Motor neuron (in vitro differentiated cells): ENCODE measurements around the gene RAP1A. TPM values are rescaled to one million over a fixed set of nuclear protein-coding genes. Genes with fewer than 3 reads are reported as not detected.

Experiments used
- ATAC-seq, 8 experiments: fragments of 200-7000 bp; cut with Tn5 transposase; replicated peaks in 6 of 8; 2 replicates each; pipeline ENCODE4 v1.8.0; 2021; ENCODE audit warnings: mild to moderate bottlenecking in 8 of 8, moderate library complexity in 8 of 8
- H3K27ac ChIP-seq, 2 donors: fragments of 250-450 bp; sonication (Bioruptor Pico); 2 replicates each; pipeline ENCODE4 v1.9.0; 2021; ENCODE audit warnings: antibody characterized with exemption in 2 of 2, mild to moderate bottlenecking in 2 of 2, moderate library complexity in 1 of 2
- H3K4me1 ChIP-seq, 2 donors: fragments of 250-450 bp; sonication (Bioruptor Pico); replicated peaks in 1 of 2; 2 replicates each; pipeline ENCODE4 v1.6.1; 2021; ENCODE audit warnings: antibody characterized with exemption in 2 of 2, mild to moderate bottlenecking in 2 of 2, moderate library complexity in 1 of 2
- H3K4me3 ChIP-seq, 5 donors: fragments of 250-450 bp; sonication (Bioruptor Pico); 2 replicates each; pipeline ENCODE4 v1.9.0; 2021; ENCODE audit warnings: antibody characterized with exemption in 5 of 5, mild to moderate bottlenecking in 5 of 5, moderate library complexity in 4 of 5
- whole genome bisulfite sequencing, 10 experiments: fragments of 450-650 bp; shearing (Covaris generic); methylation state at CpG; one replicate each; pipeline ENCODE4 v1.0.0; 2022; 5-methylcytosine and 5-hydroxymethylcytosine counted together
- in situ Hi-C, 9 experiments: fragments of 400-800 bp; cut with MboI; loops; one replicate each; pipeline ENCODE4 v1.15.0; 2021; ENCODE audit warnings: low sequenced_read_pairs in 9 of 9, low pct_unique_long_range_greater_than_20kb in 2 of 9; ENCODE audit not compliant: unreplicated experiment in 9 of 9
- total RNA-seq, 8 experiments: library from RNA; unstranded; fragments of 300-600 nt; gene quantifications; 2 replicates each; pipeline versions ENCODE4 v1.2.3 to v1.2.4, GENCODE V29; 2022

RAP1A gene
- total RNA-seq, 8 experiments from 2014 or later = 15.2 to 42.6 (median 26.3) TPM

DNA sequence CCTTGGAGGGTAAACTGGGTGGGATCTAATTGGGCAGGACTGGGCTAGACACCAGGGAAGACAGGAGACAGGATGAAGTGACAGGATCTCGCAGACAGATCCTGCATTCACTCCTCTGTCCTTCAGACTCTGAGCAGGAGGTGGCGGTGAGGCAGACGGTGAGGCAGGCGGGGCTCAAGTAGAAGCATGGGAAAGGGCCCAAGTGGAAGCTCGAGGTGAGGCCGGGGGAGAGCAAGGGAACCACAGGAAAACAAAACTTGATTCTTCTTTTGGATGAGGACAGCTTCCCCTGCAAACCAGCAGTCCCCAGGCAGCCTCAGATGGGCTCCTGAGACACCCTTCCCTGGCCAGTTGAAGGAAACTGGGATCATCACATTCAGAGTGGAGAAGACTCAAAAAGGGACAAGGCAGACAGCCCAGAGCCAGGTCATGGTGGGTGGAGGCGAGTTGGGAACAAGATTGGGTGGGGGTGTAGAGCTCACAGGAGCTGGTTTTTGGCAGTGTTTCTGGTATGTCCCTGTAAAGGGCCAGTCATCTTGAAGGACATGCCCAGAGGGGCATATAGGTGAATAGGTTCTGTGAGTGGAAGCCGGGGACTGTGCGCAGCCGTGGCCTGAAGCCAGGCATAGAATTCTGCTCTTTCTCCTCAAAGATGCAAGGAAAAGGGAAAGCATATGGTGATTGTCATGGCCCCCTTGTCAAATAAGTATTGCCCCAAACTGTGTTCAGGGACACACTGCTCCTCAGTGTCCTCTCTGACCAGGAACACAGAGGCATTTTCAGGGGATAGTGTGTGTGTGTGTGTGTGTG lies 101.6 kb downstream of the RAP1A start:
- H3K4me1 ChIP-seq = peaks cover 4 to 15% of the 10 kb centered on the region in 2 donors
- ATAC-seq = peak in 2 of 8 experiments; percentile 7 to 14
- H3K27ac ChIP-seq = no peak overlapping the region
- 66 to 100% (median 87%) methylated on average over 2 to 6 of the region's 10 CpGs; no CpG with 5 or more reads in 3 of the 10 experiments for WGBS, 10 experiments
- H3K4me3 ChIP-seq = no peak overlapping the region
- in situ Hi-C loops = no loop called here

DNA sequence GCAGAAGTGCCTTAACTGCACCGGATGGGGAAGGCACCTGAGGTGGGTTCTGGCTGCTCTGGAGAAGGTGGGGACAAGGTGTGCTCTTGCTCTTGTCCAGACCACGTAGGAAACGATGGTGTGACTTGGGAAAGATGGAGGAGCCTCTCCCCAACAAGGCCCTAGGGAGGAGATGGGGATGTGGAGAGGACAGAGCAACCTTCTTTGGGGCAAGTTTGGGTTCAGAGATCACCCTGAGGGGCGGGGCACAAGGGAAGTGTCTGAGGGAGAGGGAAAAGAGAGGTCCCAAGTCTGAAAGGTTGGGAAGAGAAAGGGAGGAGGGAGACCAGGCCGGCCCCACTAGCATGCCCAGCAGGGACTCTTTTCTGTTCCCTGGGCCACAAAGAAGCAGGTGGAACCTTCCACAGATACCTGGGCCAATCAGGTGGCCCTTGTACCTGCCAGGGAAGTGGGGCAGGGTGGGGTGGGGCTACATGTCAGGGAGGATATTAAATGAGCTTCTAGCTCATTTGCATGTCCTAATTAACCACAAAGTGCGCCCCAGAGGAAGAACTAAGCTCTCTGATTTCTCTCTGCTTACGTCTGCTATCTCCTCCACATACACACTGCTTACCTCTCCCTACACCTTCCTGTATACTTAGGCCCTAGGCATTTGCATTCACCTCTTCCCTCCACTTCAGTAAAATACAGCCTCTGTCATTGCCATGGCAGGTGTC lies 103.7 kb downstream of the RAP1A start:
- in situ Hi-C loops = no loop called here
- Histone ChIP-seq H3K4me1 (peaks cover 4 to 17% of the 10 kb centered on the region in 2 donors), H3K27ac (no peak overlapping the region), H3K4me3 (no peak overlapping the region)
- no peak for ATAC-seq
- WGBS, 10 experiments = 80 to 100% (median 88%) methylated on average over 1 to 7 of the region's 7 CpGs; no CpG with 5 or more reads in 3 of the 10 experiments

DNA sequence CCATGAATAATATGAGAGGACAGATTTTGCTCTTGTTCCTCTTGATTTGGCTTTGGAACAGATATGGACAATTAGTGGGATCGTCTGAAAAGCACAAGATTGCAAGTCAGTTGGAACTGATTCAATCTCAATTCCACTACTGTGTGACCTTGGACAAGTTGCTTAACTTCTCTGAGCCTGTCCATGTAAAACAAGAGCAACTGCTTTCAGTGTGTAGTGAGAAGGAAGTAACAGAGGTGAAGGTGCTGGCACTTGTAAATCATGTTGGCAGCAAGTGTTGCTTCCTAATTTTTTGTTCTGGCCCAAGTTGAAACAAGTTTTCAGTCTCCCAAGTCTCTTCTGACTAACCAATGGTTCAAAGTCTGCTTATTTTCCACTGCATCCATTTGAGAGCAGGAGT lies 104.3 kb downstream of the RAP1A start:
- 0 to 100% (median 69%) methylated on average over 1 of the region's 1 CpG; no CpG with 5 or more reads in 5 of the 10 experiments for WGBS, 10 experiments
- in situ Hi-C loops = no loop called here
- no peak for ATAC-seq
- H3K27ac ChIP-seq = no peak overlapping the region
- H3K4me1 ChIP-seq = peaks cover 4 to 17% of the 10 kb centered on the region in 2 donors
- no peak overlapping the region for H3K4me3 ChIP-seq

DNA sequence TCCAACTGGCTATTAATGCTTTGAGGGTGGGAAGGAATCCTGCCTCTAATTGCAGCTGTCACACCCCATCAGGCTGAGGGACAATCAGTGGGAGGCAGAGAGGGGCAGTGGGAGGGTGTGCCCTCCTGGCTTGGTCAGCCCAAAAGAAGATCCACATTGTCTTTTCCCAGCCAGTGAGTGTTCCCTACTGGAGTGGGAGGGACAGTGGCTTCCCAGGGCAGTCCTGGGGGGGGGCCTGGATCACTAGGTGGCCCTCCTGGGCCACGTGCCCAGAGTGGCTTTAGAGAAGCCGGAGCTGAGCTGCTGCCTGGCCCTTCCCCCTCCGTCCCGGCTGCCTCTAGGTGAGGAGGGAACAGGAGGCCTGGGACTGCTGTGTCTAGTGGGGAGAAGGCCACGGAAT lies 105.6 kb downstream of the RAP1A start:
- peaks cover 4 to 20% of the 10 kb centered on the region in 2 donors for H3K4me1 ChIP-seq
- 0 to 25% (median 20%) methylated on average over 1 to 5 of the region's 5 CpGs; no CpG with 5 or more reads in 4 of the 10 experiments for WGBS, 10 experiments

DNA sequence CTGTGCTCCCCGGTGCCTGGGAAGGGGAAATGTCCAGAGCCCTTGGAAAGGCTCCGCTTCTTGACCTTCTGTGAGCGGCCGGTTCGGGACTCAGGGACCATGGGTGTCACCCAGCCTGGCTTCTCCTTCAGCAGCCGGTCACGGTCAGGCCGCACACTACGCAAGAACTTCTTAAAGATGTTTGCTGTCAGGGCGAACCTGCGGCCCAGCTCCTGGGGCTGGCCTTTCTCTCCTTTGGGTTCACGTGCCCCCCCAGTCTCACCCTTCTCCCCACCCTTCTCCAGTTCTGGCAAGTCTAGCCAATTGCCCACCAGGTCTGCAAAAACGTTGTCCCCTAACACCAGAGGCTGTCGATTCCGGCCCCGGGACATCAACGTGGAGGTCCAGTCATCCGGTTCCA lies 107.5 kb downstream of the RAP1A start:
- H3K4me1 ChIP-seq = peaks cover 4 to 22% of the 10 kb centered on the region in 2 donors

More for the DNA sequence above, 105.6 kb downstream of the RAP1A start:
- ATAC-seq = peak; percentile 12 to 96 (median 88)
- Histone ChIP-seq H3K4me3 (no peak overlapping the region), H3K27ac (no peak overlapping the region)
- in situ Hi-C loops = loop anchor here in 2 of 9 experiments (25.0 kb wide), 2 partner anchors 213 to 238 kb away; partner anchors contain the start of genes ADORA3 (in 1 of the 2) and TMIGD3 (in 1 of the 2)

DNA sequence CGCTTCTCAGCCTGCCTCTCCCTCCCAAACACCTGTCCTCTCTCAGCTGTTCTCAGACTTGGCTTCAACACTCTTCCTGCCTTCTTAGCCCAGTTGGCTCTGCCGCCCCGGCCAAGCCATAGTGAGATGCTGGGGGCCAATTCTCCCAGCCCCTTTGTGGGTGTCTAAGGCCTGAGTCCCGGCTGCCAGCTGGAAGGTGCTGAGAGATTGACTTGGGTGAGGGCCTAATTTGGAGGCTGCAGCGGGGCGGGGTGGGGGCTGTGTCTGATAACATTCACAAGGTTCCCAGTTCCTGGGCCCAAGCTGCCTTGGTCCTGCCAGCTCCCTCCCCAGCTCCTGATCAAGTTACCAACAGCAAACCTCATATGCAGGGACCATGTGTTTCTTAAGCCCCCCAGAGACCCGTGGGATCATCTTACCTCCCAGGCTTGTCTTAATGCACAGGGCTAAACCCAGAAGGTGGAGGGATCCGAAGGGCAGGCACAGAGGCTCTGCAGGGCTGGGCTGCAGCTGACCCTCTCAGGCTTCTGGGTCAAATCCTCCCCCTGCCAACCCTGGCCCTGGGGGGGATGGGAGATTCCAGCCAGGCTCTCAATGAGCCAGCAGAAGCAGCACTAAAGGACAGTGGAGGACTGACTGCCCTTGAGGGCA lies 109.8 kb downstream of the RAP1A start:
- no peak for ATAC-seq
- peaks cover 13 to 37% of the 10 kb centered on the region in 2 donors for H3K4me1 ChIP-seq
- WGBS, 10 experiments = 45 to 94% (median 80%) methylated on average over 2 to 7 of the region's 8 CpGs; no CpG with 5 or more reads in 4 of the 10 experiments
- no peak overlapping the region for H3K27ac ChIP-seq
- in situ Hi-C loops = loop anchor here in 2 of 9 experiments (25.0 kb wide), 2 partner anchors 217 to 242 kb away; partner anchors contain the start of genes ADORA3 (in 1 of the 2) and TMIGD3 (in 1 of the 2)
- no peak overlapping the region for H3K4me3 ChIP-seq

More for the DNA sequence above, 107.5 kb downstream of the RAP1A start:
- no peak overlapping the region for H3K4me3 ChIP-seq
- no peak for ATAC-seq
- in situ Hi-C loops = loop anchor here in 2 of 9 experiments (25.0 kb wide), 2 partner anchors 215 to 240 kb away; partner anchors contain the start of genes ADORA3 (in 1 of the 2) and TMIGD3 (in 1 of the 2)
- WGBS, 10 experiments = 72 to 81% (median 79%) methylated on average over 5 to 13 of the region's 18 CpGs; no CpG with 5 or more reads in 4 of the 10 experiments
- no peak overlapping the region for H3K27ac ChIP-seq

DNA sequence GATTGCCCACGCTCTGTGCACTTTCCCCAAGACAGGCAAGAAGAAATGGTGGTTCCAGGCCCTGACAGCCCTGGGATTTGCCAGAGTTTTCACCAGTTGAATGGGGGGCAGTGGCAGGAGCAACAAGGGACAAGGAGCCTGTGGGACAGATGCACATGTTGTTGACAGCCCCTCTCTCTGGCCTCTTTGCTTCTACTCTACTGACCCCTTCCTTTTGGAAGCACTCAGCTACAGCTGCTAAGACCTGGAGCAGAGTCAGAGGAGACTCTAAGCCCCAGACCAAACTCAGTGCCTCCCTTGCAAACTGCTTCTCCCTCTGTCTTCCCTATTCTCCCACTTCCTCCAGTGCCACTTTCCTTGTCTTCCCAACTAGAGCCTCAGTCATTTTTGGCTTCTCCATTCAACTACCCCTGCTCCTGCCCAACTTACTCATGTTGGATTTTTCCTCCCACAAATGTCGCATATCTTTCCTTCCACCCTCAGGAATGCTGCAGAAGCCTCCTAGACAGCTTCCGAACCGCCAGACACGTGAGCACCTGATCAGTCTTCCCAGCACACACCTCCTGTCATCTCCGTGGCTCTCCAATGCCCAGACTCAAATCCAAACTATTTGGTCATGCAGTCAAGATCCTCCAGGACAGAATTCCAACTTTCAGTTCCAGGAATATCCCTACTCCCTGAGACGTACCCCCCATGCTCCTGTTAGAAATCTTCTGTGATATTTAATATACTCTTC lies 110.5 kb downstream of the RAP1A start:
- no peak overlapping the region for H3K27ac ChIP-seq
- no peak overlapping the region for H3K4me3 ChIP-seq
- H3K4me1 ChIP-seq = peaks cover 12 to 31% of the 10 kb centered on the region in 2 donors
- WGBS, 10 experiments = 57 to 83% (median 67%) methylated on average over 1 to 7 of the region's 7 CpGs; no CpG with 5 or more reads in 1 of the 10 experiments
- in situ Hi-C loops = loop anchor here in 2 of 9 experiments (25.0 kb wide), 2 partner anchors 218 to 243 kb away; partner anchors contain the start of genes ADORA3 (in 1 of the 2) and TMIGD3 (in 1 of the 2)
- no peak for ATAC-seq

DNA sequence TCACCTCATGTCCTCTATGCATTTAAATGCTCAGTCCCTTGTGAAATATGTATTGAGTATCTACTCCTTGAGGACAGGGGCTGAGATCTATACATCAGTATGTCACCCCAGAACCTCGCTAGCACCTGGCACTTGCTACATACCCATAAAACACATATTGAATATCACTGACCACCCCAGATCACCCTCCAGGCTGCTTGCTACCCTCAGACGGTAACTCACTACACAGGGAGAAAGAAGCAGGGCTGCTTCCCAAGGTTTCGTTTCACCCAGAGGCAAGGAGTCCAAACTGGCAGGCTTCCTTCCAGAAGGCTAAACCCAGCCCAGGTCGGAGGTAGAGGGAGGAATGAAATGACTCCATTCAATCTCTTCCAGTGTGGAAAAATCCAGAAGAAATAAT lies 111.1 kb downstream of the RAP1A start:
- Histone ChIP-seq H3K27ac (no peak overlapping the region), H3K4me3 (no peak overlapping the region), H3K4me1 (peaks cover 9 to 27% of the 10 kb centered on the region in 2 donors)
- no peak for ATAC-seq
- in situ Hi-C loops = loop anchor here in 2 of 9 experiments (25.0 kb wide), 2 partner anchors 218 to 243 kb away; partner anchors contain the start of genes ADORA3 (in 1 of the 2) and TMIGD3 (in 1 of the 2)
- WGBS, 10 experiments = 40 to 100% (median 75%) methylated on average over 1 to 4 of the region's 4 CpGs; no CpG with 5 or more reads in 2 of the 10 experiments

DNA sequence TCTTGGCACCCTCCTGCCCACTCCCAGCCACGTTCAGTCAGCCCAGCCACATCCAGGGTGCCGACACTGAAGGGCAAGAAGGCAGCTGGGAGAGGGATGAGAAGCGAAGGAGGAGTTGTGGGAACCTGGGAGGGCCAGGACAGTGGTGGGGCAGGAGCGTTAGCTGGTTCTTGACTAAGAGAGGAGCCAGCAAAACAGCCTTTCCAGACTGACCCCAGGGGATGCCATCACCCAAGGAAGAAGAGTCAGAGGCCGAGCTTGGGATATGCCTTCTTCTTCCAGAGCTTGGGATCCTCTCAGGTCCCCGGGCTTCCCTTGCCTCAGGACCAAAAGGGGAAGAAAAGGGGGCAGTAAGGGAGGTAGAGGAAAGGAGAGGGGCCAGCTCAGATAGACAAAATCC lies 112.4 kb downstream of the RAP1A start:
- ATAC-seq = no peak
- H3K4me3 ChIP-seq = no peak overlapping the region
- in situ Hi-C loops = loop anchor here in 2 of 9 experiments (25.0 kb wide), 2 partner anchors 220 to 245 kb away; partner anchors contain the start of genes ADORA3 (in 1 of the 2) and TMIGD3 (in 1 of the 2)
- no peak overlapping the region for H3K27ac ChIP-seq
- H3K4me1 ChIP-seq = peaks cover 18 to 34% of the 10 kb centered on the region in 2 donors
- 0 to 80% (median 74%) methylated on average over 1 to 6 of the region's 6 CpGs; no CpG with 5 or more reads in 2 of the 10 experiments for WGBS, 10 experiments

DNA sequence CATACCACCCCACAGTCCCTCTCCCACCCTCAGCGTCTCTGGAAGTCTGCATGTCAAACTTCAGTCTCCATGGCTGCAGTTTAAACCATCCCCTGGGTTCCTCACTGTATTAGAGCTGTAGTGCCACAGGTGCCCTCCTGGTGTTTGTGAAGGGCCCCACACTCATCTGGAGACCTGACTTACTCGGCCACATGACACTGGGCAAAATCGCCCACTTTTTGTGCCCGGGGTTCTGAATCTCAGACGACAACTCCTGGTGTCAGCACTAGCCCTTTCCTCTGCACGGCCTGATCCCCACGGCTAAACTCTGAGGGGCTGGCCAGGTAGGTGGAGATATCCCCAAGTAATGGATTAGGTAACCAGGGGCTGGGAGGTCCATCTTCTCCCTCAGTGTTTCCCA lies 113.1 kb downstream of the RAP1A start:
- no peak for ATAC-seq
- in situ Hi-C loops = loop anchor here in 2 of 9 experiments (25.0 kb wide), 2 partner anchors 220 to 245 kb away; partner anchors contain the start of genes ADORA3 (in 1 of the 2) and TMIGD3 (in 1 of the 2)
- Histone ChIP-seq H3K4me3 (no peak overlapping the region), H3K4me1 (peaks cover 25 to 42% of the 10 kb centered on the region in 2 donors), H3K27ac (peak overlapping the region in 1 of 2 donors; percentile 3)
- WGBS, 10 experiments = 80 to 100% (median 94%) methylated on average over 1 to 7 of the region's 7 CpGs; no CpG with 5 or more reads in 4 of the 10 experiments

DNA sequence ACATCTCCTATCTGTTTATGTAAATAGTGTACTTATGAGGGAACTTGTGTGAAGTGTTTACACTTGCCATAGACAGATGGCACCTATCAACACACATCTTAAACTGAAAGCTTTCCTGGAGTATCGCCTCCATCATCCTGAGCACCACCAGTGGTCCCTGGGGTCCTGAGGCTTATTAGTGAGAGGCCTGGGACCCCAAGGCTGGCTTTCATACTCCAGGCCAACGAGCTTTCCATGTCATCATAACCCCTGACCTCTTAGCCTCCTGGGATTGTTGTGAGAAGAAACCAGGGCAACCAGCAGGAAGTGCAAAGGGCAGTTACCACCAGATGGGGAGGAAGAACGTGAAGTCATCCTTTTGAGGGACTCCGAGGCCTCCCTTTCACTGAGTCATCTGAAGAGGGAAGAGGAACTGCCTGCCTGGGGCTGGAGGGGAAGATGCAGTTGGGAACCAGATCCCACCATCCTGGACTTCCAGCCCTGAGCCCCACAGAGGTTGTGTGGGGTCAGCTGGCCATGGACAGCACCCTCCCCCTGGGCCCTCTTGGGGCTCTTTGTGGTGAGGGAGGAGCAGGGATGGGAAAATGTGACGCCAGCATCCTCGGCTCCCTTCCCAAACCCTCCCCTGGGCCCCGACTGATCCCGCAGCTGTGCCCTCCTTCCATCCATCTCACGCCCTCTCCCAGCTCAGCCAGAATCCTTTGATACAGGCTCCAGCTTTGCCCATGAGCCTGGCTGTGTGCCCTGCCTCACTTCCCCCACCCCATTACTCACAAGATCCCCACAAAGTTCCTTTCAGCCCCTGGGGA lies 113.8 kb downstream of the RAP1A start:
- in situ Hi-C loops = loop anchor here in 2 of 9 experiments (25.0 kb wide), 2 partner anchors 221 to 246 kb away; partner anchors contain the start of genes ADORA3 (in 1 of the 2) and TMIGD3 (in 1 of the 2)
- Histone ChIP-seq H3K4me3 (no peak overlapping the region), H3K4me1 (peaks cover 32 to 47% of the 10 kb centered on the region in 2 donors), H3K27ac (peak overlapping the region in 1 of 2 donors; percentile 38)
- WGBS, 10 experiments = 0 to 54% (median 32%) methylated on average over 1 to 5 of the region's 9 CpGs; no CpG with 5 or more reads in 5 of the 10 experiments
- peak in 7 of 8 experiments; percentile 25 to 78 (median 40) for ATAC-seq
